Endometrial microvascular endothelial cells (primary cell): ENCODE data around the gene NCAN. TPM values are rescaled to one million over a fixed set of nuclear protein-coding genes. Genes with fewer than 3 reads are reported as not detected.
"Not testable (repeated sequence)": the region's sequence is repeated elsewhere in the genome, so short reads cannot be mapped to it uniquely, and the experiment has no call there.

Experiments
- in situ Hi-C: cut with HindIII; loops from 2 replicates; pipeline ENCODE4 v1.10.0; 2017; ENCODE audit warnings: low sequenced_read_pairs, low pct_unique_long_range_greater_than_20kb; ENCODE audit errors: inconsistent ontology term
- total RNA-seq: library from RNA; depleted of rRNA; stranded (reverse); fragments of >200 nt; gene quantifications from one replicate; pipeline ENCODE4 v1.2.3, GENCODE V29; 2015; ENCODE audit errors: inconsistent ontology term

NCAN gene
- total RNA-seq, 1 donor from 2014 or later = not detected

DNA sequence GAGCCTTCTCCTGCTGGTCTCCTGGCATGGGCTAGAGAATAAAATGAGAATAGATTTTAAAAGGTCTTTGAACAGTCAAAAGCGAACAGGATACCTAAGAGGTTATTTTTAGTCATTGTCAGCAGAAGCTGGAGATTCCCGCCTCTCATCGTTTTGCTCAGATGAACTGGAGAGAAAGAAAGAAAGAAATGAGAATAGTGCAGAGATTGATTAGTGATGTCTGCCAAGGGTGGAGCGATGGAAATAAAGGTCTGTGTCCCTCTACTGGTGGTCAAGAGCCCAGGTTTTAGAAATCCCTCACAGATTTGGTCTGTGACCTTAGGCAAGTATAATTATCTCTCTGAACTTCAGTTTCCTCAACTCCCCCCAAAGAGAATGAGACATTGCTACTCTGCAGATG, 5.3 kb downstream of the NCAN start:
- in situ Hi-C loops = no loop called here

DNA sequence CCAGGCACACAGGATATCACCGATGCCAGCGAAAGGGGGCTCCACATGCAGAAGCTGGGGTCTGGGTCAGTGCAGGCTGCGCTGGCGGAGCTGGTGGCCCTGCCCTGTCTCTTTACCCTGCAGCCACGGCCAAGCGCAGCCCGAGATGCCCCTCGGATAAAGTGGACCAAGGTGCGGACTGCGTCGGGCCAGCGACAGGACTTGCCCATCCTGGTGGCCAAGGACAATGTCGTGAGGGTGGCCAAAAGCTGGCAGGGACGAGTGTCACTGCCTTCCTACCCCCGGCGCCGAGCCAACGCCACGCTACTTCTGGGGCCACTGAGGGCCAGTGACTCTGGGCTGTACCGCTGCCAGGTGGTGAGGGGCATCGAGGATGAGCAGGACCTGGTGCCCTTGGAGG, 7.2 kb downstream of the NCAN start:
- in situ Hi-C loops = no loop called here

DNA sequence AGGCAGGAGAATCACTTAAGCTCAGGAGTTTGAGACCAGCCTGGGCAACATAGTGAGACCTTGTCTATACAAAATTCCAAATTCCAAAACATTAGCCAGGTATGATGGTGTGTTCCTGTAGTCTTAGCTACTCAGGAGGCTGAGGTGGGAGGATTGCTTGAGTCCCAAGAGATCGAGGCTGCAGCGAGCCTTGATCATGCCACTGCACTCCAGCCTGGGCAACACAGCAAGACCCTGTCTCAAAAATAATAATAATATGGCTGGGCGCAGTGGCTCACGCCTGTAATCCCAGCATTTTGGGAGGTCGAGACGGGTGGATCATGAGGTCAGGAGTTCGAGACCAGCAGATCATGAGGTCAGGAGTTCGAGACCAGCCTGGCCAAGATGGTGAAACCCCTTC, 9.2 kb downstream of the NCAN start:
- in situ Hi-C loops = not testable (repeated sequence)

DNA sequence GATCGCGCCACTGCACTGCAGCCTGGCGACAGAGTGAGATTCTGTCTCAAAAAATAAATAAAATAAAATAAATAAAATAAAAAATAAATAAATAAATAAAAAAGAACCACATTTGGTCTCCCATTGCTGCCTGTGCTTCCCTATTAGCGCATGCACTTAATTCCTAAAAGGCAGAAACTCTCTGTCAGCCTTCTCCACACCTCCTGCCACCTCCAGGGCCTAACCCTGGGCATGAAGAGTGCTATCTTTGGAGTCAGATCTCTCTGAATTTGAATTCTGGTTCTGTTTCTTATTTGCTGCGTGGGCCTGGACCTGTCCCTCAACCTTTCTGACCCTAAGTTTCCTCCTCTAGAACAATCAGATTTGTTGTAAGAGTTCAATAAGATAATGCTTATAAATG, 11.3 kb downstream of the NCAN start:
- in situ Hi-C loops = no loop called here

DNA sequence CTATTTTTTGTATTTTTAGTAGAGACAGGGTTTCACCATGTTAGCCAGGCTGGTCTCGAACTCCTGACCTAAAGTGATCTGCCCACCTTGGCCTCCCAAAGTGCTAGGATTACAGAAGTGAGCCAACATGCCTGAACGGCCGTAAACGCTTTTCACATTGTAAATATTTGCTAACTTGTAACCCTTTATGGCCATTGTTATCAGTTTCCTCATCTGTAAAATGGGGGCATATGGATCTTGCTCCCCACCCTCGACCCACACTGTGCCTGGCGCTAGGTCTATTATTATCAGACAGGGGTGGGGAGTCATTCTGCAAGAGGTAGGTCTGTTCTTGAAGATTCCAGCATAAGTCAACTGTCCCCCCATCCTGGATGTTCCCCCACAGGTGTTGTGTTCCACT, 11.9 kb downstream of the NCAN start:
- in situ Hi-C loops = no loop called here

DNA sequence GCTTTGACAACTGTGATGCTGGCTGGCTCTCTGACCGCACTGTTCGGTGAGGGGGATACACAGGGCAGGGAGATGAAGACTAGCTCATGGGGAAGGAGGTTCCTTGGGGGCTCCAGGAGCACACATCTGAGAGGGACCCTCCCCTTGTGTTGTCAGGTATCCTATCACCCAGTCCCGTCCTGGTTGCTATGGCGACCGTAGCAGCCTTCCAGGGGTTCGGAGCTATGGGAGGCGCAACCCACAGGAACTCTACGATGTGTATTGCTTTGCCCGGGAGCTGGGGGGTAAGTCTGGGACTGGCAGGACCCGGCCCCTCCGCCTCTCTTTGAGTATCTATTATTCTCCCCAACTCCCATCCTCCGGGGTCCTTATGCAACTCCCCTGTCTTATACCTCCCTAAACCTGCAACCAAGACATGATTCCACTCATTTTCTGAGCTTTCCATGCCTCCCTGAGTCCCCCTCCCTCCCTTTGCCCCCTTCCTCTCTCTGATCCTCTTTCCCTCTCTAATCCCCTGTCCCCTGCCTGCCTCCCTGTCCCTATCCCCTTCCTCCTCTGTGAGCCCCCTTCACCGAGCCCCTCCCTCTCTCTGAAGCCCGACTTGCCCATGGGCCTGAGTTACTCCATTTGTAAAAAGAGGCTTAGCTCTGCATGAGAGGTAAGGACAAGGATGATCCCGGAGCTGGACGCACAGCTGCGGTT, 12.5 kb downstream of the NCAN start:
- in situ Hi-C loops = no loop called here

DNA sequence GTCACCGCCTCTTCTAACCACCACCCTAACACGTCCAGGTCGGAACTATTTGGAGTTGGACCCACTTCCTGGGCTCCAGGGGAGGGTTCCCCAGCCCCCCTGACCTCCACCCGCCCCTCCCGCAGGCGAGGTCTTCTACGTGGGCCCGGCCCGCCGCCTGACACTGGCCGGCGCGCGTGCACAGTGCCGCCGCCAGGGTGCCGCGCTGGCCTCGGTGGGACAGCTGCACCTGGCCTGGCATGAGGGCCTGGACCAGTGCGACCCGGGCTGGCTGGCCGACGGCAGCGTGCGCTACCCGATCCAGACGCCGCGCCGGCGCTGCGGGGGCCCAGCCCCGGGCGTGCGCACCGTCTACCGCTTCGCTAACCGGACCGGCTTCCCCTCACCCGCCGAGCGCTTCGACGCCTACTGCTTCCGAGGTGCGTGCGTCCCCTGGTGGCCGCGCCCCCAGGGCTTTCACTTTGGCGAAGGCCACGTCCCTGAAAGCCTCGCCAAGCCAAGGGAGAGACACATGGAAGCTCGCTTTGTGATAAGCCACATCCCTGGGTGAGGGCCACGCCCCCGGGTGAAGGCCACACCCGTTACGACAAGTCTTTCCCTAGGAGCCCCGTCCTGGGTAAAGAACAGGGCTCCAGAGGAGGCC, 13.2 kb downstream of the NCAN start:
- in situ Hi-C loops = no loop called here

DNA sequence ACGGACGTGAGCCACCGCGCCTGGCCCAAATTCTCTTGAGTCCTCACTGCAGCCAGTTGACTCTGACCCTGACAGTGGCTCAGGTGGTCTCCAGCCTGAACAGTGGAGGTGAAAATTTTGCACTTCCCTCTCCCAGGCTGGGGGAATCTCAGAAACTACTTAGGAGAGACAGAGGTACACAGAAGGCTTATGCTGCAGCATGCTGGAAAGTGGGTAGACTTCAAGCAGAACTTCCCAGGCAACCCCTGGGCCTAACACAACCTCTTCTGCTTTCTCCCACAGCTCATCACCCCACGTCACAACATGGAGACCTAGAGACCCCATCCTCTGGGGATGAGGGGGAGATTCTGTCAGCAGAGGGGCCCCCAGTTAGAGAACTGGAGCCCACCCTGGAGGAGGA, 14.4 kb downstream of the NCAN start:
- in situ Hi-C loops = no loop called here

DNA sequence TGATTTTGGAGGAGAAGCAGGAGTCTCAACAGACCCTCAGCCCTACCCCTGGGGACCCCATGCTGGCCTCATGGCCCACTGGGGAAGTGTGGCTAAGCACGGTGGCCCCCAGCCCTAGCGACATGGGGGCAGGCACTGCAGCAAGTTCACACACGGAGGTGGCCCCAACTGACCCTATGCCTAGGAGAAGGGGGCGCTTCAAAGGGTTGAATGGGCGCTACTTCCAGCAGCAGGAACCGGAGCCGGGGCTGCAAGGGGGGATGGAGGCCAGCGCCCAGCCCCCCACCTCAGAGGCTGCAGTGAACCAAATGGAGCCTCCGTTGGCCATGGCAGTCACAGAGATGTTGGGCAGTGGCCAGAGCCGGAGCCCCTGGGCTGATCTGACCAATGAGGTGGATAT, 14.9 kb downstream of the NCAN start:
- in situ Hi-C loops = no loop called here

DNA sequence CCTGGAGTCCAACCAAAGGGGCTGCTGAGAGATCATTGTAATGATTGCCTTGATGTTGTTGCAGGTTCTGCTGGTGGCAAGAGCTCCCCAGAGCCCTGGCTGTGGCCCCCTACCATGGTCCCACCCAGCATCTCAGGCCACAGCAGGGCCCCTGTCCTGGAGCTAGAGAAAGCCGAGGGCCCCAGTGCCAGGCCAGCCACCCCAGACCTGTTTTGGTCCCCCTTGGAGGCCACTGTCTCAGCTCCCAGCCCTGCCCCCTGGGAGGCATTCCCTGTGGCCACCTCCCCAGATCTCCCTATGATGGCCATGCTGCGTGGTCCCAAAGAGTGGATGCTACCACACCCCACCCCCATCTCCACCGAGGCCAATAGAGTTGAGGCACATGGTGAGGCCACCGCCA, 15.5 kb downstream of the NCAN start:
- in situ Hi-C loops = no loop called here

DNA sequence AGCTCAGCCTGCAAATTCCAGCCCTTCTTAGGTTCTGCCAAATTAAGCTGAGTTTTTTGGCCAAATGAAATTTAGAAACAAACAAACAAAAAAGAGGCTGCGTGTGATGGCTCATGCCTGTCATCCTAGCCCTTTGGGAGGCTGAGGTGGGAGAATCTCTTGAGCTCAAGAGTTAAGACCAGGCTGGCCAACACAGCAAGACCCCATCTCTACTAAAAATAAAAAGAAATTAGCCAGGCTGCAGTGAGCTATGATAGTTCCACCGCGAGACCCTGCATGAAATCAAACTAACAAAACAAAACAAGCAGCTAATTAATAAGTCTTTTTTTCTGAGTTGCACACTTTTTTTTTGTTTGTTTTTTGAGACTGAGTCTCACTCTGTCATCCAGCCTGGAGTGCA, 17.9 kb downstream of the NCAN start:
- in situ Hi-C loops = no loop called here

DNA sequence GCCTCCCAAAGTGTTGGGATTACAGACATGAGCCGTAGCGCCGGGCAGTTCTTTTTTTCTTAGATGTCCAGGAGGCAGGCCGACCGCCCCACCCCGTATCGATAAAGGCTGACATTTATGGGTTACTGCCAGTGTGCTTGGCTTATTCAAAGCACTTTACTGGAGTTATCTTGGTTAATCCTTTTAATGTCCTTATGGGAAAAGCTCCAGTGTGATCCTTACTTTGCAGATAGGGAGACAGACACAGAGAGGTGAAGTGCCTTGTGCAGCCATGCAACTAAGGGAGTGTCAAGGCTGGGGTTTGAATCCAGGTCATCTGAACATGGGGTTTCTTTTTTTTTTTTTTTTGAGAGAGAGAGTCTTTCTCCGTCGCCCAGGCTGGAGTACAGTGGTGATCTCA, 19.2 kb downstream of the NCAN start:
- in situ Hi-C loops = no loop called here

DNA sequence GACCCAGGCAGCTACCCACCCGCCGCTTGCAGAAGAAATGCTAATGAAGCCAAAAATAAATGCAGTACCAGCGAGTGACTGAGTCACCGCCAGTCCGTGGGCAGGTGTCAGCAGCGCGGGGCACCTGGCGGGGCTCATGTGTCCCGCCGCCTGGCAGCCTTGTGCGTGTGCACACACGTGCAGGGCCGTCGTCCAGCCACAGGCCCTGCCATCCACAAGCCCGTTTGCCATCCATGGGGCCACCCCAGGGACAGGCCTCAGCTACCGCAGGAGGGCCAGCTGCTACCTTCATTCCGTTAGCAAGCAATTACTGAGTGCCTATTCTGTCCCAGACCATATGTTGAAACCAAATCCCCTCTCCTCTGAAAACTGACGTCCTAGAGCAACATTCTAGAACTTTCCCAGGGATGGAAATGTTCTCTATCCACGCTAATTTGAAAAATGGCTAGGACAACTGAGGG, 20.5 kb downstream of the NCAN start:
- in situ Hi-C loops = no loop called here

DNA sequence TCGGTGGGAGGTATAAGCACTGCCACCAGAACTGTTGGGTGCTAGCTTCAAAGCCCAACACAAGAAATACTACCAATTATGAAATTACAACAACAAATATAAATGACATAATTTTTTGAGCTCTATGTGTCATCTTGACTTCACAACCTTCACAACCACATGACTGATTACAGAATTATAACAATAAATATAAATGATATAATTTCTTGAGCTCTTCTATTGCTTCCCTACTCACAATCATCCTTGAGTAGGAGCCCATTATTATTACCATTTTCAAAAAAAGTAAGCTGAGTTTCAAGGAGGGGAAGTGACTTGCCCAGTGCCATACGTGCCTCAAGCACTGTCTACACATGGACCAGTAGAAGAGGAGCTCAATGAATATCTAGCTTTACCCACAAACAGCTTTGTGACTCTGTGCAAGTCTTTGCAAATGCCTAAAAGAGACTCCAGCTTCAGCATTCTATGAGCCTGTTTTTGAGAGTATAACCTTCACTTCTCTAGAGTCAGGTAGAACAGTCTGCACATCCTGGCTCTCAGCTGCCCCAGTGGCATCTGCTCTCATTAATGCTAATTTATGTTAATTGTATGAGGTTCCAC, 22.6 kb downstream of the NCAN start:
- in situ Hi-C loops = no loop called here

DNA sequence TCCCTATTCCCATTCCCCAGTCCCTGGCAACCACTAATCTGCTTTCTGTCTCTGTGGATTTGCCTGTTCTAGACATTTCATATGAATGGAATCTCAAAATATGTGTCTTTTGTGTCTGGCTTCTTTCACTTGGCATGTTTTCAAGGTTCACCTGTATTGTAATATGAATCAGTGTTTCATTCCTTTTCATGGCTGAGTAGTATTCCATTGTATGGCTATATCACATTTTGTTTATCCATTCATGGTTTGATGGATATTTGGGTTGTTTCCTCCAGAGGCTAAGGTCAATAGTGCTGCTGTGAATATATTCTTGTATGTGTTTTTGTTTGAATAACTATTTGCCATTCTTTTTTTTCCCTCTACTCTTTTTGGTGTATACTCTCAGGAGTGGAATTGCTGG, 24.4 kb downstream of the NCAN start:
- in situ Hi-C loops = no loop called here

DNA sequence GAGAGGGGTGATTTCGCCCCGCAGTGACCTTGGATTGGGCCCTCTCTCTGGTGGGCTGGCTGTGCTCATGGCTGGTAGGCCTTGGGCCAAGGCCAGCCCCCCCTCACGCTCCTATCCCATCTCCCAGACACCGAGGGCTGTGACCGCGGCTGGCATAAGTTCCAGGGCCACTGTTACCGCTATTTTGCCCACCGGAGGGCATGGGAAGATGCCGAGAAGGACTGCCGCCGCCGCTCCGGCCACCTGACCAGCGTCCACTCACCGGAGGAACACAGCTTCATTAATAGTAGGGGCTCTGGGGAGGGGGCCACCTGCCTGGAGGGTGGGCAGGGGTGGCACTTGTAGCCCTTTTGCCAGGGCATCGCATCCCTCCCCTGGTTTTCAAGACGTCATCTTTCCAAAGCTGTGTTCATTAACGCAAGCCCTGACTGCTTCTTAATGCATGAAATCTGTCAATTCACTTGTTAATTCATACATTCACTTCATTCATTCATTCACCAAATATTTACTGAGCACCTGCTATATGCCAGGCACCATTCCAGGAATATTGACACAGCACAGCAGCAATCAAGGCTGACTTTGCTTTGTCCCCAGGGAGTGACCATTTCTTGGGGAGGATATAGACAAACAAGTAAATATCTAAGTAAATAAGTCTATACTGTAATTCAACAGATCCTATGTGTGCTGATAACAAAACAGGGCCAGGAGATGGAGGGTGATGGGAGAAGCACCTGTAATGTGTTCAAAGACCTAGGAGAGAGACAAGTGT, 26.6 kb downstream of the NCAN start:
- in situ Hi-C loops = no loop called here

DNA sequence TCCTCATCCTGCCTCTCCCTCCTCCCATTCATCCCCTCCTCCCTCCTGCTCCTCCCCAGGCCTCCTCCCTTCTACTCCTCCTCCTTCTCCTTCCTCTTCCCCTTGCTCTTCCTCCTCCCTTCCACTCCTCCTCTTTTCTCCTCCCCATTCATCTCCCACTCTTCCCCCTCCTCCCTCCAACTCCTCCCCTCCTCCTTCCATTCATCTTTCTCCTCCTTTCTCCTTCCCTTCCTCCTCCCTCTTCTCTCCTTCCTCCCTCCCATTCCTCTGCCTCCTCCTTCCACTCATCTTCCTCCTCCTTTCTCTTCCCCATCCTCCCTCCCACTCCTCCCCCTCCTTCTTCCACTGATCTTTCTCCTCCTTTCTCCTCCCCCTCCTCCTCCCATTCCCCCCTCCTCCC, 27.9 kb downstream of the NCAN start:
- in situ Hi-C loops = no loop called here

DNA sequence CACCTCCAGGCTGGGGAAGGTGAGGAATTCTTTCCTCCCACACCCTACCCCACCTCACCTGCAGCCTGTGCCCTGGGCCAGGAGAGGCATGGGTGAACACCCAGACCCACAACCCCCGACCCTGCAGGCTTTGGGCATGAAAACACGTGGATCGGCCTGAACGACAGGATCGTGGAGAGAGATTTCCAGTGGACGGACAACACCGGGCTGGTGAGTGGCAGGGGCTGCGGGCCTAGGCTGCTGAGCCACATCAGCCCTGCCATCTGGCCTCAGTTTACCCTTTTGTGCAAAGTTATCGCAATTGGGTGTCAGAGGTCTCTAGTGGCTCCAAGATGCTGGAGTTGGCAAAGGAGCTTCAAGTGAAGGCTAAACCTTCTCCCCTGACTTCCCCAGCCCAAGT, 28.7 kb downstream of the NCAN start:
- in situ Hi-C loops = no loop called here

DNA sequence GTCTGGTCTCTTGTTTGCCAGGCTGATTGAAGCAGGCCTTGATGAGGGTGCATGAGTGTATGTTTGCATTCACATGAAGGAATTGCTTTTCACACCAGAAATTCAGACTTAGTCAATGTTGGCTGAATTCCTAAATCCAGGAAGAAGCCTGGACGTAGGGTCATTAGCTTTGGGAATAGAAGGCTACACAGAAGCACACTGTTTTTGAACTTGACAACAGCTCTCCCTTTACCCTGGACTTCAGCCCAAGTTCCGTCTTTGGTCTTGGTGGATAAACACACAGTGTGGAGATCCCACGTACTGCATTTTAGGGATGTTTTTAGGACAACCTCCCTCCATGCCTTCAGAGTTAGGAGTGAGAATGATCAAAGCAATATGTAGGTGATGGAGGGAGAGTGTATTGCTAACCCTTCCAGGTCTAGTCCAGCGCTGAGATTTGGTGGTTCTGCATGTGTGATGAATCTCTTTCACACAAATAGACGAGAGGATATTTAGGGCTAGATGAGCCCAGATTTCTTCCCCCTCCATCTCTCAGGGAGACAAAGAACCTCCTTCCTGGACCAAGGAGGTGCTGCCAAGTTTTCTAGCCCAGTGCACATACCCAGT, 38.5 kb downstream of the NCAN start:
- in situ Hi-C loops = no loop called here
